SKM-1 (cell line): ENCODE data around the gene RTBDN.
A peak's percentile ranks its signal among the peaks of the same experiment; 100 is the strongest.
"Not testable (repeated sequence)": the region's sequence is repeated elsewhere in the genome, so short reads cannot be mapped to it uniquely, and the experiment has no call there.

Source experiments
- DNase-seq: peaks from one replicate; lab custom pipeline; 2025; ENCODE audit not compliant: unreplicated experiment; lab: John Stamatoyannopoulos, UW

Gene RTBDN

GRCh38 chr19:12858041-12858928 is 23.9 kb upstream of the RTBDN start:
- DNase-seq, result no peak

GRCh38 chr19:12856653-12857052 is 22.3 kb upstream of the RTBDN start:
- no peak for DNase-seq

- DNase-seq, result peak; percentile 55
Observed at GRCh38 chr19:12847159-12848139, 13.1 kb upstream of the RTBDN start.

GRCh38 chr19:12846613-12847012 is 12.2 kb upstream of the RTBDN start:
- DNase-seq, result not testable (repeated sequence)

- no peak for DNase-seq
Observed at GRCh38 chr19:12843999-12844732, 9.8 kb upstream of the RTBDN start.

GRCh38 chr19:12843328-12843727 is 8.9 kb upstream of the RTBDN start:
- DNase-seq, result no peak

GRCh38 chr19:12842511-12842910 is 8.1 kb upstream of the RTBDN start:
- no peak for DNase-seq

- no peak for DNase-seq
Observed at GRCh38 chr19:12841094-12841493, 6.7 kb upstream of the RTBDN start.

GRCh38 chr19:12840091-12841079 is 6.0 kb upstream of the RTBDN start:
- no peak for DNase-seq

- DNase-seq, result no peak
Observed at GRCh38 chr19:12838886-12839756, 4.7 kb upstream of the RTBDN start.

- DNase-seq, result no peak
Observed at GRCh38 chr19:12838182-12838885, 4.0 kb upstream of the RTBDN start, which contains the start of gene MAST1. Gene MAST1, plus strand, starts transcription at chr19:12838515. Its CDS starts 58 bp downstream, at chr19:12838573.

GRCh38 chr19:12837225-12837624 is 2.8 kb upstream of the RTBDN start:
- DNase-seq, result no peak

- DNase-seq, result no peak
Observed at GRCh38 chr19:12836529-12836863, 2.1 kb upstream of the RTBDN start.

- no peak for DNase-seq
Observed at GRCh38 chr19:12834976-12835757, 788 bp upstream of the RTBDN start.

- DNase-seq, result no peak
Observed at GRCh38 chr19:12833738-12834565, 427 bp downstream of the RTBDN start.

- DNase-seq, result no peak
Observed at GRCh38 chr19:12833418-12833737, 1.0 kb downstream of the RTBDN start.

- no peak for DNase-seq
Observed at GRCh38 chr19:12828494-12828893, 5.9 kb downstream of the RTBDN start.
